GM21423 (cell line): ENCODE measurements around the gene DBH.
"Not testable (repeated sequence)": the region's sequence is repeated elsewhere in the genome, so short reads cannot be mapped to it uniquely, and the experiment has no call there.

Experiments used
- ATAC-seq: cut with Tn5 transposase; IDR thresholded peaks from one replicate; pipeline ENCODE4 v1.9.1; 2021; ENCODE audit warnings: mild to moderate bottlenecking, moderate library complexity; ENCODE audit not compliant: unreplicated experiment

The DBH gene

GRCh38 chr9:133619791-133620190 is 16.4 kb upstream of the DBH start:
- no peak for ATAC-seq

- ATAC-seq: no peak
Measured at GRCh38 chr9:133621725-133622267, 14.4 kb upstream of the DBH start.

GRCh38 chr9:133622555-133622954 is 13.6 kb upstream of the DBH start:
- no peak for ATAC-seq

- ATAC-seq: not testable (repeated sequence)
Measured at GRCh38 chr9:133626008-133626407, 10.2 kb upstream of the DBH start.

GRCh38 chr9:133627341-133627740 is 8.8 kb upstream of the DBH start:
- ATAC-seq: no peak

GRCh38 chr9:133628766-133629165 is 7.4 kb upstream of the DBH start:
- no peak for ATAC-seq

GRCh38 chr9:133629221-133630110 is 6.7 kb upstream of the DBH start:
- no peak for ATAC-seq

- no peak for ATAC-seq
Measured at GRCh38 chr9:133631111-133631510, 5.1 kb upstream of the DBH start.

GRCh38 chr9:133632806-133633680 is 3.1 kb upstream of the DBH start:
- no peak for ATAC-seq

GRCh38 chr9:133633681-133634080 is 2.5 kb upstream of the DBH start:
- no peak for ATAC-seq

GRCh38 chr9:133634081-133634691 is 2.0 kb upstream of the DBH start:
- no peak for ATAC-seq

GRCh38 chr9:133635098-133635497 is 1.1 kb upstream of the DBH start:
- ATAC-seq: no peak

GRCh38 chr9:133636902-133637301 is 739 bp downstream of the DBH start:
- ATAC-seq: no peak

- no peak for ATAC-seq
Measured at GRCh38 chr9:133637451-133638055, 1.4 kb downstream of the DBH start.

- no peak for ATAC-seq
Measured at GRCh38 chr9:133638076-133638475, 1.9 kb downstream of the DBH start.

- ATAC-seq: no peak
Measured at GRCh38 chr9:133638711-133639110, 2.5 kb downstream of the DBH start.

GRCh38 chr9:133639613-133640012 is 3.5 kb downstream of the DBH start:
- no peak for ATAC-seq

GRCh38 chr9:133640160-133640559 is 4.0 kb downstream of the DBH start:
- ATAC-seq: no peak

- no peak for ATAC-seq
Measured at GRCh38 chr9:133640580-133641395, 4.6 kb downstream of the DBH start.

GRCh38 chr9:133641396-133641655 is 5.2 kb downstream of the DBH start:
- ATAC-seq: no peak
